ENCODE results near the gene LRRN4CL. TPM values are rescaled to one million over a fixed set of nuclear protein-coding genes. Genes with fewer than 3 reads are reported as not detected.

Gene LRRN4CL
- total and polyA plus RNA-seq, 2 of the 8 experiments (the other 6 are each of a cell fraction or from before 2014, with no cell fraction given): 0.05 to 0.26 TPM

- no peak overlapping the region for H4K8ac ChIP-seq (ENCODE audit: extremely low read depth, insufficient read depth, low read length)
- DNase-seq (ENCODE audit: low read depth in 1 of 2, low spot score in 2 of 2) (no peak), FAIRE-seq (no peak)
- H2BK120ac ChIP-seq (replicated peaks; ENCODE audit: low read depth, low read length): no peak overlapping the region
- 91% methylated on average over 15 of the region's 15 CpGs; no CpG with 5 or more reads in 1 of the 2 experiments for WGBS, 2 experiments (ENCODE audit: extremely low coverage in 1 of 2, insufficient coverage in 1 of 2, insufficient read length in 1 of 2, insufficient replicate concordance in 2 of 2, low coverage in 1 of 2, low lambda C conversion rate in 2 of 2, missing lambda C conversion rate in 1 of 2)
- no peaks in the 10 kb centered on the region for H3K27me3 ChIP-seq (replicated peaks in 1 of 4; ENCODE audit: control insufficient read depth in 3 of 4, extremely low read depth in 1 of 4, insufficient read depth in 3 of 4, low read length in 3 of 4)
- H3K4me1 ChIP-seq (replicated peaks in 1 of 4; ENCODE audit: control insufficient read depth in 3 of 4, insufficient read depth in 4 of 4, low read length in 3 of 4): peaks cover 3 to 8% (median 5%) of the 10 kb centered on the region in 4 experiments; a peak in 5 of 7 replicates
- peak overlapping the region; percentile 74 to 86 for H3K4me2 ChIP-seq (ENCODE audit: insufficient read depth in 1 of 2, low read depth in 2 of 2, low read length in 2 of 2)
- ChIA-PET CTCF (ENCODE audit: partially characterized antibody) (interaction anchor here (0.8 to 3.2 kb wide), 5 partner anchors 10 to 66 kb away, joined by 3 to 16 read pairs (median 6); partner anchors contain the start of genes CSKMT and EML3), POLR2A (ENCODE audit: partially characterized antibody) (interaction anchor here (1.2 to 61.4 kb wide), 6 partner anchors 14 to 110 kb away, joined by 3 to 2041 read pairs (median 4); partner anchors contain the start of genes BSCL2, C11orf98, CSKMT and GANAB)
- H3K9me3 ChIP-seq (ENCODE audit: insufficient read depth in 2 of 2, low read depth in 1 of 2, low read length in 1 of 2): no peaks in the 10 kb centered on the region
- no peak overlapping the region for H4K5ac ChIP-seq (ENCODE audit: insufficient read length, low read depth, low read length)
- TF ChIP-seq NANOG (IDR thresholded peaks at IDR 0.05; ENCODE audit: insufficient read depth, low read depth, low read length, poor library complexity, severe bottlenecking) (no peak), CREB1 (IDR thresholded peaks at IDR 0.05) (no peak), CEBPB (IDR thresholded peaks at IDR 0.05; ENCODE audit: low read depth, low read length) (no peak), SP2 (IDR thresholded peaks at IDR 0.05; ENCODE audit: low read length) (no peak), YY1 (IDR thresholded peaks at IDR 0.05; ENCODE audit: low read depth, low read length) (no peak), KDM1A (IDR thresholded peaks at IDR 0.05; ENCODE audit: borderline replicate concordance, low read length) (no peak), RXRA (IDR thresholded peaks at IDR 0.05; ENCODE audit: insufficient read depth, low read depth, low read length) (no peak), RAD21 (IDR thresholded peaks at IDR 0.05 in 1 of 2, conservative IDR thresholded peaks at IDR 0.05 in 1 of 2; ENCODE audit: low read depth in 2 of 2, low read length in 2 of 2) (no peak), TEAD4 (IDR thresholded peaks at IDR 0.05; ENCODE audit: low read depth, low read length) (no peak), SAP30 (IDR thresholded peaks at IDR 0.05; ENCODE audit: insufficient read depth, insufficient replicate concordance, low read length) (no peak), KDM5A (IDR thresholded peaks at IDR 0.05; ENCODE audit: low read length) (no peak), POU5F1 (IDR thresholded peaks at IDR 0.05; ENCODE audit: low read depth, low read length) (no peak)
- H3K79me2 ChIP-seq (ENCODE audit: control insufficient read depth in 1 of 2, insufficient read depth in 2 of 2, low read length in 2 of 2): peaks cover 0 to 23% of the 10 kb centered on the region in 2 experiments; a peak in 2 of 4 replicates
- H3K4me3 ChIP-seq (ENCODE audit: extremely low read depth in 1 of 4, insufficient read depth in 2 of 4, low read depth in 3 of 4, low read length in 4 of 4): peak overlapping the region; percentile 78 to 98 (median 88); a peak in 5 of 8 replicates
- H2AK5ac ChIP-seq (ENCODE audit: low read depth, low read length): no peak overlapping the region
- H3K14ac ChIP-seq (ENCODE audit: insufficient read length): no peak overlapping the region
- H2BK15ac ChIP-seq (ENCODE audit: low read length): no peak overlapping the region
- no peak overlapping the region for H3K4ac ChIP-seq (replicated peaks; ENCODE audit: insufficient read length, low read depth, low read length)
- no peak overlapping the region for H3K9ac ChIP-seq (replicated peaks in 1 of 4; ENCODE audit: extremely low read depth in 1 of 4, low read depth in 3 of 4, low read length in 3 of 4)
- H3K18ac ChIP-seq (ENCODE audit: extremely low read depth, low read length): no peak overlapping the region
- no peak overlapping the region for H3K27ac ChIP-seq (ENCODE audit: low read depth, low read length)
- peaks cover 8% of the 10 kb centered on the region for H3K79me1 ChIP-seq (ENCODE audit: low read depth, low read length)
- H3K23me2 ChIP-seq (ENCODE audit: low read depth, low read length): peaks cover 3% of the 10 kb centered on the region; the same call in 1 of the 2 replicates
- no peak overlapping the region for H3K23ac ChIP-seq (ENCODE audit: insufficient read length)
- no peak overlapping the region for H4K91ac ChIP-seq (replicated peaks; ENCODE audit: insufficient read length, low read length)
- no peak overlapping the region for H2BK12ac ChIP-seq (ENCODE audit: low read depth, low read length)
- H3K36me3 ChIP-seq (ENCODE audit: control insufficient read depth in 2 of 4, insufficient read depth in 4 of 4, low read length in 3 of 4): peaks cover 5 to 29% (median 9%) of the 10 kb centered on the region in 4 experiments; a peak in 5 of 8 replicates
- no peak overlapping the region for H2BK20ac ChIP-seq (ENCODE audit: low read length)
- H2AFZ ChIP-seq (ENCODE audit: low read length): no peak overlapping the region
- no peak overlapping the region for H2BK5ac ChIP-seq (ENCODE audit: low read depth, low read length)
- H4K20me1 ChIP-seq (replicated peaks in 1 of 2; ENCODE audit: control insufficient read depth in 1 of 2, insufficient read depth in 2 of 2, low read length in 2 of 2): peaks cover 0 to 1% of the 10 kb centered on the region in 2 experiments
- H3K56ac ChIP-seq (replicated peaks; ENCODE audit: insufficient read length, low read depth, low read length): no peak overlapping the region
These were observed 11.6 kb downstream of the LRRN4CL start for GRCh38 chr11:62677714-62678113.

All from H1 (cell line).